Activated CD4-positive, alpha-beta T cell treated with anti-CD3 and anti-CD28 coated beads for 24 hours (primary cell): ENCODE measurements around the gene NPHP3.
"Not testable (repeated sequence)": the region's sequence is repeated elsewhere in the genome, so short reads cannot be mapped to it uniquely, and the experiment has no call there.

Experiments used
- DNase-seq, 2 donors: peaks; one replicate each; pipeline ENCODE4 v3.0.0-alpha.2; 2020; ENCODE audit warnings: low read depth in 2 of 2

Gene NPHP3, protein sequence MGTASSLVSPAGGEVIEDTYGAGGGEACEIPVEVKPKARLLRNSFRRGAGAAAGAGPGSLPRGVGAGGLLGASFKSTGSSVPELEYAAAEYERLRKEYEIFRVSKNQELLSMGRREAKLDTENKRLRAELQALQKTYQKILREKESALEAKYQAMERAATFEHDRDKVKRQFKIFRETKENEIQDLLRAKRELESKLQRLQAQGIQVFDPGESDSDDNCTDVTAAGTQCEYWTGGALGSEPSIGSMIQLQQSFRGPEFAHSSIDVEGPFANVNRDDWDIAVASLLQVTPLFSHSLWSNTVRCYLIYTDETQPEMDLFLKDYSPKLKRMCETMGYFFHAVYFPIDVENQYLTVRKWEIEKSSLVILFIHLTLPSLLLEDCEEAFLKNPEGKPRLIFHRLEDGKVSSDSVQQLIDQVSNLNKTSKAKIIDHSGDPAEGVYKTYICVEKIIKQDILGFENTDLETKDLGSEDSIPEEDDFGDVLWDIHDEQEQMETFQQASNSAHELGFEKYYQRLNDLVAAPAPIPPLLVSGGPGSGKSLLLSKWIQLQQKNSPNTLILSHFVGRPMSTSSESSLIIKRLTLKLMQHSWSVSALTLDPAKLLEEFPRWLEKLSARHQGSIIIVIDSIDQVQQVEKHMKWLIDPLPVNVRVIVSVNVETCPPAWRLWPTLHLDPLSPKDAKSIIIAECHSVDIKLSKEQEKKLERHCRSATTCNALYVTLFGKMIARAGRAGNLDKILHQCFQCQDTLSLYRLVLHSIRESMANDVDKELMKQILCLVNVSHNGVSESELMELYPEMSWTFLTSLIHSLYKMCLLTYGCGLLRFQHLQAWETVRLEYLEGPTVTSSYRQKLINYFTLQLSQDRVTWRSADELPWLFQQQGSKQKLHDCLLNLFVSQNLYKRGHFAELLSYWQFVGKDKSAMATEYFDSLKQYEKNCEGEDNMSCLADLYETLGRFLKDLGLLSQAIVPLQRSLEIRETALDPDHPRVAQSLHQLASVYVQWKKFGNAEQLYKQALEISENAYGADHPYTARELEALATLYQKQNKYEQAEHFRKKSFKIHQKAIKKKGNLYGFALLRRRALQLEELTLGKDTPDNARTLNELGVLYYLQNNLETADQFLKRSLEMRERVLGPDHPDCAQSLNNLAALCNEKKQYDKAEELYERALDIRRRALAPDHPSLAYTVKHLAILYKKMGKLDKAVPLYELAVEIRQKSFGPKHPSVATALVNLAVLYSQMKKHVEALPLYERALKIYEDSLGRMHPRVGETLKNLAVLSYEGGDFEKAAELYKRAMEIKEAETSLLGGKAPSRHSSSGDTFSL (N-terminal part only)

DNA sequence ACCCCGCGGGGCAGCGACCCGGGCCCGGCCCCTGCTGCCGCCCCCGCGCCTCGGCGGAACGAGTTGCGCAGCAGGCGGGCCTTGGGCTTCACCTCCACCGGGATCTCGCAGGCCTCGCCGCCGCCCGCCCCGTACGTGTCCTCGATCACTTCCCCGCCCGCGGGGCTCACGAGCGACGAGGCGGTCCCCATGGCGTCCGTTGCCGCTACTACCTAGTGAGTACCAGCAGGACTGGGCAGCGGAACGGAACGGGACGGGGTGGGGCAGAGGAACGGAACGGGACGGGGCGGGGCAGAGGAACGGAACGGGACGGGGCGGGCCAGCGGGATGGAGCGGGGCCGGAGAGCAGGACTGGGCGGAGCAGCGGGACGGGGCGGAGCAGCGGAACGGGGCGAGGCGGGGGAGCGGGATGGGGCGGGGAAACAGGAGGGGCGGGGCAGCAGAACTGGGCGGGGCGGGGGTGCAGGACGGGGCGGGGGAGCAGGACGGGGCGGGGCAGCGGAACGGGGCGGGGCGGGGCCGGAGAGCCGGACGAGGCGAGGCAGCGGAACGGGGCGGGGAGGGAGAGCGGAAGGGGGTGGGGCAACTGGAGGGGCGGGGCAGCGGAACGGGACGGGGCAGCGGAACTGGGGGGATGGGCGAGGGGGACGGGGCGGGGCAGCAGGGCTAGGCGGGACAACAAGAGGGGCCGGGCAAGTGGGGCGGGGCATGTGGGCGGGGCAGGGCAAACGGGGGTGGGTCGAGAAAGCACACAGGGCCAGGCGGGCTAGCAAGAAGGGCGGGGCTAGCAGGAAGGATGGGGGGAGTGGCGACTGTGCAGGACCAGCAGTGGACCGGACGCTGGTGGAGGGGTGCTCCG lies at the start of gene NPHP3:
Gene NPHP3 (minus strand): TSS at position 245 of the 859 bp plus-strand sequence. CDS start 54 bp downstream, at position 191.
- peak; percentile 97 to 98 for DNase-seq

GRCh38 chr3:132758740-132759139 lies 36.5 kb upstream of the NPHP3 start:
- DNase-seq: no peak

- no peak for DNase-seq
Measured at GRCh38 chr3:132756108-132756650, 34.0 kb upstream of the NPHP3 start.

GRCh38 chr3:132753946-132754345 lies 31.7 kb upstream of the NPHP3 start:
- no peak for DNase-seq

GRCh38 chr3:132749786-132750185 lies 27.6 kb upstream of the NPHP3 start:
- DNase-seq: no peak

DNA sequence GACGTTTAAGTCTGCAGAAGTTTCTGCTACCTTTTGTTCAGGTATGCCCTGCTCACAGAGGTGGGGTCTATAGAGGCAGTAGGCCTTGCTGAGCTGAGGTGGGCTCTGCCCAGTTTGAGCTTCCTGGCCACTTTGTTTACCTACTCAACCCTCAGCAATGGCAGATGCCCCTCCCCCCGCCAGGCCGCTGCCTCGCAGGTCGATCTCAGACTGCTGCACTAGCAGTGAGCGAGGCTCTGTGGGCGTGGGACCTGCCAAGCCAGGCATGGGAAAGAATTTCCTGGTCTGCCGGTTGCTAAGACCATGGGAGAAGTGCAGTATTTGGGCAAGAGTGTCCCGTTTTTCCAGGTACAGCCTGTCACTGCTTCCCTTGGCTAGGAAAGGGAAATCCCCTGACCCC lies 24.5 kb upstream of the NPHP3 start:
- not testable (repeated sequence) for DNase-seq

- no peak for DNase-seq
Measured at GRCh38 chr3:132738314-132738713, 16.1 kb upstream of the NPHP3 start.

DNA sequence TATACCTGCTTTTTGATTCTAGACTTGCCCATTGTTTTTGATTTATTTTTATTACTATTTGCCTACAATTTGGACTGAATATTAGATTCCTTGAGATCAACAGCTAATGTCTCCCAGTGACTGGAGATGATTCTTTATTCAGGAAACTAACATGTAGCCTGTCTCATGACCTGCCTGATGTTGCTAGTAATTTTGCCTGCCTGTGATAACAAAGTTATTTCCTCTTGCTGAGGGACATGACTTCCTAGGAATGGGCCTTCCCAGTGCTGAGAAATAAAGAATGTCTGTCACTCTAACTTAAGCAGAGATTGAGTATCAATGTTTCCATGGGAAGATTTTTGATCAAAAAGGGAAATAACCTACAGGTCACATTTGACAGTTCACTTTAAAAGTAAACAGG lies 13.4 kb upstream of the NPHP3 start:
- no peak for DNase-seq

GRCh38 chr3:132730891-132731580 lies 8.8 kb upstream of the NPHP3 start:
- no peak for DNase-seq

DNA sequence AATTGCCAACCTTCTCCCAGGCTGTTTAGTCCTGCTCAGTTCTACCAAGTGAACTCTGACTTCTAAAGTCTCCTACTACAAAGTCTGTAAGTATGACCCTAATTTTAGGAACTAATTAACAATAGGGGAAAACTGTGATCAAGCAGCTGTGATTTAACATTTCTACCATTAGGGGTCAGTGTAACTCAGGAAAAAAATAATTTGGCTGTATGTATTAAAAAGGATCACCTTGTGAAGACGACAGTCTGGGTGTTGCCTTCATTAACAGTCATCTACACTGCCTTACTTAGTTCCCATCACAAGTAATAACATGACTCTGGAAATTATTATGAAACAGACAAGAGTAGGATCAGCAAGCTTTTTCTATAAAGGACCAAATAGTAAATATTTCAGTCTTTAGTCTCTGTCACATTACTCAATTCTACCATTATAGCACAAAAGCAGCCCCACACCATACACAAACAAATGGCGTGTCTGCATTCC lies 4.2 kb upstream of the NPHP3 start:
- no peak for DNase-seq

- DNase-seq: no peak
Measured at GRCh38 chr3:132723024-132723950, 1.1 kb upstream of the NPHP3 start.

GRCh38 chr3:132721479-132722164 lies 587 bp downstream of the NPHP3 start:
- DNase-seq: peak; percentile 1 to 12

GRCh38 chr3:132720228-132720627 lies 2.0 kb downstream of the NPHP3 start:
- DNase-seq: no peak

DNA sequence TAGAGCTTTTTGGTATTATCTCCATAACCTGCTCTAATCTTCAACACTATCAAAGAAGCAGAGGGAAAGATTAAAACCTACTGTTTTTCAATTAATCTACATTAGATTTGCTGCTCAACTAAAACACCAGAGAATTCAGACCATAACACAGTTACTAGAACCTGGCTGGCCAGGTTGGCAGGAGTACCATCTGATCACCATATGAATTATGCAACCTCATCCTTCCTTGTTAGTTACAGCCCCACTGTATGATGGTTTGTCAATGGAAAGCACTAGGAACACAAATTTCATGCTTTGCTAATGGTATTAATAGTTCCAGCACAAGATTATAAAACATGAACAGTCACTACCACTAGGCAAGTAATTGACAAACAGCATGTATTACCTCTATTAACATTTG lies 5.8 kb downstream of the NPHP3 start:
- DNase-seq: no peak

DNA sequence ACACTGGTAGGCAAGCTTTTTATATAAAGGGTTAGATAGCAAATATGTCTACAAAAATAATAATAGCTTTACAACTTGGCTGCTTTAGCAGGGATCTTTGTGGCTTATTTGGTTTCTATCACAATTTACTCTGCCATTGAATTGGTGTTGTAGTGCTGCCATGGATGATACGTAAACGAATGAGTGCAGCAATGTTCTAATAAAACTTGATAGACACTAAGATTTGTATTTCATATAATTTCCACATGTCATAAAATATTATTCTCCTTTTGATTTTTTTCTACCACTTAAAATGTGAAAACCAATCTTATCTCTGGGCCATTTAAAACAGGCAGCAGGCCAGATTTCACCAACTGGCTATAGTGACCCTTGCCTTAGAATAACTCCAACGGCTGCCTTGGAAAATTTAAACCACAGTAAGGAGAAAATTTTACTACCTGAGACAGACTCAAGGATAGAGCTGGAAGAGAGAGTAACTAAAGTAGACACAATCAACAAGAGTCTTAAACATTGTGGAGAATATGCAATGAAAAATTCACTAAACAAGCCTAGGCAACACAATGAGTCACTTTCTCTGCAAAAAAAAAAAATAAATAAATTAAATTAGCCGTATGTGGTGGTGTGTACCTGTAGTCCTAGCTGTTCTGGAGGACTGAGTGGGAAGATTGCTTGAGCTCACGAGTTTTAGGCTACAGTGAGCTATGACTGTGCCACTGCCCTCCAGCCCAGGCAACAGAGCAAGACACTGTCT lies 8.1 kb downstream of the NPHP3 start:
- no peak for DNase-seq

- no peak for DNase-seq
Measured at GRCh38 chr3:132710311-132710710, 11.9 kb downstream of the NPHP3 start.

- no peak for DNase-seq
Measured at GRCh38 chr3:132709761-132710160, 12.4 kb downstream of the NPHP3 start.
